HEK293 (cell line): ENCODE measurements around the gene OR52M1.

Experiments
- CTCF ChIA-PET: fragments of 350-600 bp; formaldehyde crosslinking; extraction: SDS; loops from one replicate; lab custom pipeline; 2021; ENCODE audit warnings: antibody characterized with exemption; lab: Yijun Ruan, JAX
- POLR2A ChIA-PET: fragments of 300-600 bp; formaldehyde crosslinking; extraction: SDS; loops from one replicate; lab custom pipeline; 2020; ENCODE audit warnings: antibody characterized with exemption, inconsistent platforms; lab: Yijun Ruan, JAX
- H3K27ac ChIP-seq: fragments of 200-500 bp; sonication (Bioruptor generic); 2 replicates; pipeline ENCODE4 v1.5.1; 2014; ENCODE audit warnings: low read depth, low read length, control low read depth, inconsistent platforms; ENCODE audit errors: extremely low read depth
- H3K36me3 ChIP-seq, 2 experiments: fragments of 200-500 bp in 1 of 2; sonication (Bioruptor generic) in 1 of 2; 1 replicate in 1 of 2; 2 replicates in 1 of 2; pipeline ENCODE4 v1.5.1; 2014 to 2017; ENCODE audit warnings: inconsistent platforms in 2 of 2, low read length in 2 of 2; ENCODE audit not compliant: control insufficient read depth in 2 of 2, insufficient read depth in 1 of 2
- H3K4me1 ChIP-seq: fragments of 200-500 bp; sonication (Bioruptor generic); 2 replicates; pipeline ENCODE4 v1.5.1; 2014; ENCODE audit warnings: mild to moderate bottlenecking, low read length, inconsistent platforms; ENCODE audit not compliant: control insufficient read depth, insufficient read depth
- H3K4me3 ChIP-seq: 2 replicates; pipeline ENCODE4 v1.5.1; 2011; ENCODE audit warnings: low read depth, mild to moderate bottlenecking, control low read depth, low read length, moderate library complexity
- H3K9me3 ChIP-seq: fragments of 200-500 bp; sonication (Bioruptor generic); 2 replicates; pipeline ENCODE4 v1.5.1; 2014; ENCODE audit warnings: low read depth, low read length, inconsistent platforms; ENCODE audit not compliant: control insufficient read depth, insufficient read depth
- GLI2 ChIP-seq: fragments of 450-650 bp; formaldehyde crosslinking; IDR thresholded peaks from 2 replicates; pipeline ENCODE4; 2017; ENCODE audit warnings: missing biosample characterization, missing genetic modification characterization, low read depth, borderline replicate concordance
- KLF9 ChIP-seq: fragments of 450-650 bp; formaldehyde crosslinking; IDR thresholded peaks from 2 replicates; pipeline ENCODE4 v1.5.1; 2016; ENCODE audit warnings: missing biosample characterization, missing genetic modification characterization, low read depth
- ZBTB20 ChIP-seq: fragments of 450-650 bp; formaldehyde crosslinking; IDR thresholded peaks from 2 replicates; pipeline ENCODE4 v1.5.1; 2016; ENCODE audit warnings: missing biosample characterization, missing genetic modification characterization
- ZBTB8A ChIP-seq: fragments of 450-650 bp; formaldehyde crosslinking; IDR thresholded peaks from 2 replicates; pipeline ENCODE4 v1.5.1; 2016; ENCODE audit warnings: missing biosample characterization, missing genetic modification characterization
- ZFP69B ChIP-seq: fragments of 450-650 bp; formaldehyde crosslinking; IDR thresholded peaks from 2 replicates; pipeline ENCODE4 v1.5.1; 2016; ENCODE audit warnings: missing biosample characterization, missing genetic modification characterization
- ZNF146 ChIP-seq: fragments of 450-650 bp; formaldehyde crosslinking; IDR thresholded peaks from 2 replicates; pipeline ENCODE4 v1.5.1; 2016; ENCODE audit warnings: missing biosample characterization, missing genetic modification characterization
- ZNF16 ChIP-seq: fragments of 450-650 bp; formaldehyde crosslinking; IDR thresholded peaks from 2 replicates; pipeline ENCODE4 v1.5.1; 2016; ENCODE audit warnings: low read depth, missing biosample characterization, missing genetic modification characterization
- ZNF175 ChIP-seq: fragments of 450-650 bp; formaldehyde crosslinking; IDR thresholded peaks from 2 replicates; pipeline ENCODE4 v1.5.1; 2016; ENCODE audit warnings: missing biosample characterization, missing genetic modification characterization
- ZNF19 ChIP-seq: fragments of 450-650 bp; formaldehyde crosslinking; IDR thresholded peaks from 2 replicates; pipeline ENCODE4; 2016; ENCODE audit warnings: missing biosample characterization, missing genetic modification characterization, low read depth
- ZNF202 ChIP-seq: fragments of 450-650 bp; formaldehyde crosslinking; IDR thresholded peaks from 2 replicates; pipeline ENCODE4 v1.5.1; 2016; ENCODE audit warnings: missing biosample characterization, missing genetic modification characterization, borderline replicate concordance
- ZNF23 ChIP-seq: fragments of 450-650 bp; formaldehyde crosslinking; IDR thresholded peaks from 2 replicates; pipeline ENCODE4 v1.5.1; 2016; ENCODE audit warnings: missing biosample characterization, missing genetic modification characterization, borderline replicate concordance
- ZNF24 ChIP-seq: fragments of 450-650 bp; formaldehyde crosslinking; IDR thresholded peaks from 2 replicates; pipeline ENCODE4 v1.5.1; 2016; ENCODE audit warnings: missing biosample characterization, missing genetic modification characterization
- ZNF335 ChIP-seq: fragments of 450-650 bp; formaldehyde crosslinking; conservative IDR thresholded peaks from 2 replicates; pipeline ENCODE4 v1.5.1; 2016; ENCODE audit warnings: missing biosample characterization, missing genetic modification characterization
- ZNF423 ChIP-seq: fragments of 450-650 bp; formaldehyde crosslinking; IDR thresholded peaks from 2 replicates; pipeline ENCODE4 v1.5.1; 2016; ENCODE audit warnings: missing biosample characterization, missing genetic modification characterization
- ZNF426 ChIP-seq: fragments of 450-650 bp; formaldehyde crosslinking; IDR thresholded peaks from 2 replicates; pipeline ENCODE4 v1.5.1; 2017; ENCODE audit warnings: missing biosample characterization, missing genetic modification characterization, mild to moderate bottlenecking, inconsistent platforms, moderate library complexity
- ZNF560 ChIP-seq: fragments of 450-650 bp; formaldehyde crosslinking; IDR thresholded peaks from 2 replicates; pipeline ENCODE4 v1.5.1; 2017; ENCODE audit warnings: missing biosample characterization, missing genetic modification characterization, borderline replicate concordance
- ZNF623 ChIP-seq: fragments of 450-650 bp; formaldehyde crosslinking; IDR thresholded peaks from 2 replicates; pipeline ENCODE4 v1.5.1; 2016; ENCODE audit warnings: missing biosample characterization, missing genetic modification characterization
- ZNF701 ChIP-seq: fragments of 450-650 bp; formaldehyde crosslinking; IDR thresholded peaks from 2 replicates; pipeline ENCODE4 v1.5.1; 2016; ENCODE audit warnings: missing biosample characterization, missing genetic modification characterization
- ZNF76 ChIP-seq: fragments of 450-650 bp; formaldehyde crosslinking; IDR thresholded peaks from 2 replicates; pipeline ENCODE4; 2016; ENCODE audit warnings: low read depth, missing biosample characterization, missing genetic modification characterization, borderline replicate concordance
- ZNF776 ChIP-seq: fragments of 450-650 bp; formaldehyde crosslinking; IDR thresholded peaks from 2 replicates; pipeline ENCODE4 v1.5.0; 2017; ENCODE audit warnings: missing biosample characterization, missing genetic modification characterization, borderline replicate concordance
- ZNF785 ChIP-seq: fragments of 450-650 bp; formaldehyde crosslinking; IDR thresholded peaks from 2 replicates; pipeline ENCODE4 v1.5.1; 2016; ENCODE audit warnings: missing biosample characterization, missing genetic modification characterization
- ZNF830 ChIP-seq: fragments of 450-650 bp; IDR thresholded peaks from 2 replicates; pipeline ENCODE4 v1.5.0; 2018; ENCODE audit warnings: missing biosample characterization, missing genetic modification characterization, low read depth, mild to moderate bottlenecking, moderate library complexity
- ZNF837 ChIP-seq: fragments of 450-650 bp; formaldehyde crosslinking; IDR thresholded peaks from 2 replicates; pipeline ENCODE4 v1.5.1; 2016; ENCODE audit warnings: missing biosample characterization, missing genetic modification characterization
- TF ChIP-seq, protein P1 (sequence below): fragments of 450-650 bp; formaldehyde crosslinking; optimal IDR thresholded peaks from 2 replicates; pipeline ENCODE3; 2016; ENCODE audit warnings: missing biosample characterization, mild to moderate bottlenecking, missing genetic modification characterization
- TF ChIP-seq, protein P2 (sequence below): sonication (generic); formaldehyde crosslinking; IDR thresholded peaks from 2 replicates; pipeline ENCODE4 v1.8.1; 2022; ENCODE audit warnings: mild to moderate bottlenecking, moderate library complexity, missing genetic modification reagents
- TF ChIP-seq, protein P3 (sequence below): fragments of 450-650 bp; formaldehyde crosslinking; IDR thresholded peaks from 2 replicates; pipeline ENCODE4 v1.5.1; 2017; ENCODE audit warnings: missing biosample characterization, missing genetic modification characterization
- TF ChIP-seq, protein P4 (sequence below): fragments of 450-650 bp; formaldehyde crosslinking; IDR thresholded peaks from 2 replicates; pipeline ENCODE4 v1.5.1; 2016; ENCODE audit warnings: missing biosample characterization, missing genetic modification characterization
- TF ChIP-seq, protein P5 (sequence below): fragments of 450-650 bp; formaldehyde crosslinking; IDR thresholded peaks from 2 replicates; pipeline ENCODE4 v1.5.0; 2017; ENCODE audit warnings: missing biosample characterization, missing genetic modification characterization, borderline replicate concordance

OR52M1 gene

DNA sequence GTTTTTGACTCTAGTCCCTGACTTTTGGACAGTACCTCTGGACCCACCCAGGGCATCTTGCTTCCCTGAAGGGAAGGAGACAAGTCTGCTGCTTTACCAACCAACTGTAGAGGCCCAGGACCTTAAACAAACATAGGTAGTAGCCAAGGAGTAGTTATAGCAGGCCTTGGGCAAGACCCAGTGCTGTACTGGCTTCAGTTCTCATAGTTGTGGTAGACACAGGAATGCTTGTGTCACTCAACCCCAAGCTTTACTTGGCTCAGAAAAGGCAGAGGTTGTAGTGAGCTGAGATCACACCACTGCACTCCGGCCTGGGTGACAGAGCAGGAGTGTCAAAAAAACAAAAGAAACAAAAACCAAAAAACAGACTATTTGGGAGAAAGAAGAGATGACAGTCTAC lies 21.3 kb upstream of the OR52M1 start:
- POLR2A ChIA-PET: no interaction called here
- no peak overlapping the region for H3K4me3 ChIP-seq
- TF ChIP-seq ZNF560 (tag by site-specific recombination) (no peak), ZNF24 (no peak), ZBTB20 (tag by site-specific recombination) (no peak), ZNF701 (no peak), ZNF837 (tag by site-specific recombination) (no peak), ZNF785 (tag by site-specific recombination) (no peak), ZNF16 (tag by site-specific recombination) (no peak), ZNF175 (no peak), ZNF776 (tag by site-specific recombination) (no peak), KLF9 (tag by site-specific recombination) (no peak), GLI2 (no peak), ZNF426 (tag by site-specific recombination) (no peak), ZNF76 (tag by site-specific recombination) (no peak), ZNF423 (tag by site-specific recombination) (no peak), ZFP69B (tag by site-specific recombination) (no peak)
- TF ChIP-seq, protein P1, sequence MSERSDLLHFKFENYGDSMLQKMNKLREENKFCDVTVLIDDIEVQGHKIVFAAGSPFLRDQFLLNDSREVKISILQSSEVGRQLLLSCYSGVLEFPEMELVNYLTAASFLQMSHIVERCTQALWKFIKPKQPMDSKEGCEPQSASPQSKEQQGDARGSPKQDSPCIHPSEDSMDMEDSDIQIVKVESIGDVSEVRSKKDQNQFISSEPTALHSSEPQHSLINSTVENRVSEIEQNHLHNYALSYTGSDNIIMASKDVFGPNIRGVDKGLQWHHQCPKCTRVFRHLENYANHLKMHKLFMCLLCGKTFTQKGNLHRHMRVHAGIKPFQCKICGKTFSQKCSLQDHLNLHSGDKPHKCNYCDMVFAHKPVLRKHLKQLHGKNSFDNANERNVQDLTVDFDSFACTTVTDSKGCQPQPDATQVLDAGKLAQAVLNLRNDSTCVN: no peak
- TF ChIP-seq, protein P2, sequence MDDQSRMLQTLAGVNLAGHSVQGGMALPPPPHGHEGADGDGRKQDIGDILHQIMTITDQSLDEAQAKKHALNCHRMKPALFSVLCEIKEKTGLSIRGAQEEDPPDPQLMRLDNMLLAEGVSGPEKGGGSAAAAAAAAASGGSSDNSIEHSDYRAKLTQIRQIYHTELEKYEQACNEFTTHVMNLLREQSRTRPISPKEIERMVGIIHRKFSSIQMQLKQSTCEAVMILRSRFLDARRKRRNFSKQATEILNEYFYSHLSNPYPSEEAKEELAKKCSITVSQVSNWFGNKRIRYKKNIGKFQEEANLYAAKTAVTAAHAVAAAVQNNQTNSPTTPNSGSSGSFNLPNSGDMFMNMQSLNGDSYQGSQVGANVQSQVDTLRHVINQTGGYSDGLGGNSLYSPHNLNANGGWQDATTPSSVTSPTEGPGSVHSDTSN: no peak
- TF ChIP-seq, protein P3, sequence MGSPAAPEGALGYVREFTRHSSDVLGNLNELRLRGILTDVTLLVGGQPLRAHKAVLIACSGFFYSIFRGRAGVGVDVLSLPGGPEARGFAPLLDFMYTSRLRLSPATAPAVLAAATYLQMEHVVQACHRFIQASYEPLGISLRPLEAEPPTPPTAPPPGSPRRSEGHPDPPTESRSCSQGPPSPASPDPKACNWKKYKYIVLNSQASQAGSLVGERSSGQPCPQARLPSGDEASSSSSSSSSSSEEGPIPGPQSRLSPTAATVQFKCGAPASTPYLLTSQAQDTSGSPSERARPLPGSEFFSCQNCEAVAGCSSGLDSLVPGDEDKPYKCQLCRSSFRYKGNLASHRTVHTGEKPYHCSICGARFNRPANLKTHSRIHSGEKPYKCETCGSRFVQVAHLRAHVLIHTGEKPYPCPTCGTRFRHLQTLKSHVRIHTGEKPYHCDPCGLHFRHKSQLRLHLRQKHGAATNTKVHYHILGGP: no peak
- no peaks in the 10 kb centered on the region for H3K9me3 ChIP-seq
- no peak overlapping the region for H3K27ac ChIP-seq
- CTCF ChIA-PET: interaction anchor here (0.7 to 1.2 kb wide), 2 partner anchors 28 to 291 kb away, joined by 3 read pairs; no protein-coding TSS in a partner anchor
- H3K36me3 ChIP-seq: no peaks in the 10 kb centered on the region
- H3K4me1 ChIP-seq: no peaks in the 10 kb centered on the region

DNA sequence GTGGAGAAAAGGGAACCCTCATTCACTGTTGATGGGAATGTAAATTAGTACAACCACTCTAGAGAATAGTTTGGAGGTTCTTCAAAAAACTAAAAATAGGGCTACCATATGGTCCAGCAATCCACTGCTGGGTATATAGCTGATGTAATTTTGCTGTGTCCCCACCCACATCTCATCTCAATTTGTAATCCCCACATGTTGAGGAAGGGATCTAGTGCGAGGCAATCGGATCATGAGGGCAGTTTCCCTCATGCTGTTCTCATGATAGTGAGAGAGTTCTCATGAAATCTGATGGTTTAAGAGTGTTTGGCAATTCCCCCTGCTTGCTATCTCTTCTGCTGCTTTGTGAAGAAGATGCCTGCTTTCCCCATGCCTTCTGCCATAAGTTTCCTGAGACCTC lies 17.1 kb upstream of the OR52M1 start:
- Histone ChIP-seq H3K9me3 (no peaks in the 10 kb centered on the region), H3K4me3 (no peak overlapping the region), H3K36me3 (no peaks in the 10 kb centered on the region), H3K27ac (no peak overlapping the region), H3K4me1 (no peaks in the 10 kb centered on the region)
- ChIA-PET CTCF (interaction anchor here (0.6 to 2.9 kb wide), 3 partner anchors 11 to 19 kb away, joined by 3 to 20 read pairs (median 3); no protein-coding TSS in a partner anchor), POLR2A (no interaction called here)
- TF ChIP-seq ZNF19 (tag by site-specific recombination) (no peak), ZNF335 (tag by site-specific recombination) (no peak), ZNF146 (tag by site-specific recombination) (no peak), ZNF623 (no peak), ZBTB8A (tag by site-specific recombination) (no peak), ZNF202 (tag by site-specific recombination) (no peak), ZNF23 (tag by site-specific recombination) (no peak), ZNF830 (no peak)
- TF ChIP-seq, protein P4, sequence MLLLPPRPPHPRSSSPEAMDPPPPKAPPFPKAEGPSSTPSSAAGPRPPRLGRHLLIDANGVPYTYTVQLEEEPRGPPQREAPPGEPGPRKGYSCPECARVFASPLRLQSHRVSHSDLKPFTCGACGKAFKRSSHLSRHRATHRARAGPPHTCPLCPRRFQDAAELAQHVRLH (tag by site-specific recombination): no peak
- TF ChIP-seq, protein P5, sequence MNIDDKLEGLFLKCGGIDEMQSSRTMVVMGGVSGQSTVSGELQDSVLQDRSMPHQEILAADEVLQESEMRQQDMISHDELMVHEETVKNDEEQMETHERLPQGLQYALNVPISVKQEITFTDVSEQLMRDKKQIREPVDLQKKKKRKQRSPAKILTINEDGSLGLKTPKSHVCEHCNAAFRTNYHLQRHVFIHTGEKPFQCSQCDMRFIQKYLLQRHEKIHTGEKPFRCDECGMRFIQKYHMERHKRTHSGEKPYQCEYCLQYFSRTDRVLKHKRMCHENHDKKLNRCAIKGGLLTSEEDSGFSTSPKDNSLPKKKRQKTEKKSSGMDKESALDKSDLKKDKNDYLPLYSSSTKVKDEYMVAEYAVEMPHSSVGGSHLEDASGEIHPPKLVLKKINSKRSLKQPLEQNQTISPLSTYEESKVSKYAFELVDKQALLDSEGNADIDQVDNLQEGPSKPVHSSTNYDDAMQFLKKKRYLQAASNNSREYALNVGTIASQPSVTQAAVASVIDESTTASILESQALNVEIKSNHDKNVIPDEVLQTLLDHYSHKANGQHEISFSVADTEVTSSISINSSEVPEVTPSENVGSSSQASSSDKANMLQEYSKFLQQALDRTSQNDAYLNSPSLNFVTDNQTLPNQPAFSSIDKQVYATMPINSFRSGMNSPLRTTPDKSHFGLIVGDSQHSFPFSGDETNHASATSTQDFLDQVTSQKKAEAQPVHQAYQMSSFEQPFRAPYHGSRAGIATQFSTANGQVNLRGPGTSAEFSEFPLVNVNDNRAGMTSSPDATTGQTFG (tag by site-specific recombination): no peak
- TF ChIP-seq, protein P2: no peak
